ENCODE data around the gene TSC22D2.

The TSC22D2 gene

GRCh38 chr3:150394606-150395005 lies 13.5 kb upstream of the TSC22D2 start:
- Histone ChIP-seq H3K9me2 (replicated peaks; ENCODE audit: insufficient read depth, low read length) (no peaks in the 10 kb centered on the region), H3K79me2 (ENCODE audit: insufficient read depth, low read length) (no peaks in the 10 kb centered on the region), H3K4me3 (ENCODE audit: insufficient read depth, low read length, poor library complexity, severe bottlenecking) (no peak overlapping the region), H3K9ac (ENCODE audit: low read length) (no peak overlapping the region), H3K27me3 (ENCODE audit: low read length) (no peaks in the 10 kb centered on the region), H4K20me1 (ENCODE audit: low read depth, low read length) (no peaks in the 10 kb centered on the region), H3K4me2 (ENCODE audit: low read depth, low read length, poor library complexity, severe bottlenecking) (no peak overlapping the region), H3K36me3 (ENCODE audit: low read length) (no peaks in the 10 kb centered on the region), H3K9me3 (ENCODE audit: insufficient read depth, low read length) (no peaks in the 10 kb centered on the region), H3F3A (ENCODE audit: insufficient read depth) (no peaks in the 10 kb centered on the region), H3K27ac (ENCODE audit: low read depth, low read length) (no peak overlapping the region), H2AFZ (ENCODE audit: low read depth, low read length, severe bottlenecking) (no peak overlapping the region)
- TF ChIP-seq, protein P1, sequence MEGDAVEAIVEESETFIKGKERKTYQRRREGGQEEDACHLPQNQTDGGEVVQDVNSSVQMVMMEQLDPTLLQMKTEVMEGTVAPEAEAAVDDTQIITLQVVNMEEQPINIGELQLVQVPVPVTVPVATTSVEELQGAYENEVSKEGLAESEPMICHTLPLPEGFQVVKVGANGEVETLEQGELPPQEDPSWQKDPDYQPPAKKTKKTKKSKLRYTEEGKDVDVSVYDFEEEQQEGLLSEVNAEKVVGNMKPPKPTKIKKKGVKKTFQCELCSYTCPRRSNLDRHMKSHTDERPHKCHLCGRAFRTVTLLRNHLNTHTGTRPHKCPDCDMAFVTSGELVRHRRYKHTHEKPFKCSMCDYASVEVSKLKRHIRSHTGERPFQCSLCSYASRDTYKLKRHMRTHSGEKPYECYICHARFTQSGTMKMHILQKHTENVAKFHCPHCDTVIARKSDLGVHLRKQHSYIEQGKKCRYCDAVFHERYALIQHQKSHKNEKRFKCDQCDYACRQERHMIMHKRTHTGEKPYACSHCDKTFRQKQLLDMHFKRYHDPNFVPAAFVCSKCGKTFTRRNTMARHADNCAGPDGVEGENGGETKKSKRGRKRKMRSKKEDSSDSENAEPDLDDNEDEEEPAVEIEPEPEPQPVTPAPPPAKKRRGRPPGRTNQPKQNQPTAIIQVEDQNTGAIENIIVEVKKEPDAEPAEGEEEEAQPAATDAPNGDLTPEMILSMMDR (IDR thresholded peaks at IDR 0.05; ENCODE audit: insufficient read depth, low read length, poor library complexity, severe bottlenecking), result no peak
- no peak for TF ChIP-seq EZH2phosphoT487 (conservative IDR thresholded peaks at IDR 0.05; ENCODE audit: low read length)

DNA sequence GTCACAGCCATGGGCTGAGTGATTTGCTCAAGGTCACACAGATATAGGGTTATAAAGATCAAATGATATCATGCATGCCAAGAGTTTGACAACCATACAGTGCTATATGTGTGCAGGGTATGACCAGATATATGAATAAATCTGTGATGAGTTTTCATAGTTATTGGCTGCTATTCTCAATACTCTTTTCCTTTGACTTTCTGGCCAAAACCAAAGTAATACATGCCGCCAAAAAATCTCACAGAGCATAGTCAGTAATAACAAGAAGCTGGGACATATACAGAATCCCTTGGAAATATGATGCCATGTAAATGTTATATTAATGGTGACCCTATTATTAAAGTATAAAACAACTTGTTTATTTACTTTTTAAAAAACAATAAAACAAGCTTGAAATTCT lies 11.6 kb upstream of the TSC22D2 start:
- Histone ChIP-seq H3F3A (ENCODE audit: insufficient read depth) (no peaks in the 10 kb centered on the region), H2AFZ (ENCODE audit: low read depth, low read length, severe bottlenecking) (no peak overlapping the region), H3K9me3 (ENCODE audit: insufficient read depth, low read length) (no peaks in the 10 kb centered on the region), H4K20me1 (ENCODE audit: low read depth, low read length) (no peaks in the 10 kb centered on the region), H3K36me3 (ENCODE audit: low read length) (no peaks in the 10 kb centered on the region), H3K9me2 (replicated peaks; ENCODE audit: insufficient read depth, low read length) (no peaks in the 10 kb centered on the region), H3K9ac (ENCODE audit: low read length) (no peak overlapping the region), H3K27me3 (ENCODE audit: low read length) (no peaks in the 10 kb centered on the region), H3K4me3 (ENCODE audit: insufficient read depth, low read length, poor library complexity, severe bottlenecking) (no peak overlapping the region), H3K79me2 (ENCODE audit: insufficient read depth, low read length) (no peaks in the 10 kb centered on the region), H3K27ac (ENCODE audit: low read depth, low read length) (no peak overlapping the region), H3K4me2 (ENCODE audit: low read depth, low read length, poor library complexity, severe bottlenecking) (no peak overlapping the region)
- TF ChIP-seq EZH2phosphoT487 (conservative IDR thresholded peaks at IDR 0.05; ENCODE audit: low read length), result no peak
- TF ChIP-seq, protein P1 (IDR thresholded peaks at IDR 0.05; ENCODE audit: insufficient read depth, low read length, poor library complexity, severe bottlenecking), result no peak

DNA sequence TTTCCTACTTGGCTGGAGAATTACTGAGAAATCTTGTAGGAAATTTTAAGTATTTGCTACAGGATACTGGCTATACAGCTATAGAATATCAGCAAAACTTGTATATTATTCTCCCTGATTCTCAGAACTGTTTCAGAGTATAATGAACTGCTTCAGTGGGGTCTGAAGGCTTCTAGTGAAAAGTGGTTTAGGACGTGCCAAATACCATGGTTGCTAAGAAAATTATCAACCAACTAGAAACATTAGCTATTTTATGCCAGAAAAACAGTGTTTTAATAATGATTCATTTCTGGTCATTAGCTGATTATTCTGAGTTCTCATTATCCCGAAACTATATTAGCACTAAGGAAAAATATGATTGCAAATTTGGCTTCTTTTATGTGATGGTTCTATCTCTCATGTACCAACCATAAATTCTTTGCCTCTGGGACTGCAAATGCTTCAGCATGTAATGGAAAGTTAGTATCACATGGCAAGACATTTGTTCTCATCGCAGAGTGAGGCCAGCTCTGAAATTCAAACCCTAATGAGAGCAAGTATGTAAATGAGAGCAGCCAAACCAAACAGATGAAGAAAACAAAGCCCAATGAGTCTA lies 11.0 kb upstream of the TSC22D2 start:
- no peaks in the 10 kb centered on the region for H3K27me3 ChIP-seq (ENCODE audit: low read length)
- no peak overlapping the region for H3K4me2 ChIP-seq (ENCODE audit: low read depth, low read length, poor library complexity, severe bottlenecking)
- H3F3A ChIP-seq (ENCODE audit: insufficient read depth), result no peaks in the 10 kb centered on the region
- H2AFZ ChIP-seq (ENCODE audit: low read depth, low read length, severe bottlenecking), result no peak overlapping the region
- no peaks in the 10 kb centered on the region for H3K36me3 ChIP-seq (ENCODE audit: low read length)
- H3K9me3 ChIP-seq (ENCODE audit: insufficient read depth, low read length), result no peaks in the 10 kb centered on the region
- H3K27ac ChIP-seq (ENCODE audit: low read depth, low read length), result no peak overlapping the region
- H3K4me3 ChIP-seq (ENCODE audit: insufficient read depth, low read length, poor library complexity, severe bottlenecking), result no peak overlapping the region
- no peak for TF ChIP-seq EZH2phosphoT487 (conservative IDR thresholded peaks at IDR 0.05; ENCODE audit: low read length)
- TF ChIP-seq, protein P1 (IDR thresholded peaks at IDR 0.05; ENCODE audit: insufficient read depth, low read length, poor library complexity, severe bottlenecking), result no peak
- no peak overlapping the region for H3K9ac ChIP-seq (ENCODE audit: low read length)
- no peaks in the 10 kb centered on the region for H3K79me2 ChIP-seq (ENCODE audit: insufficient read depth, low read length)
- no peaks in the 10 kb centered on the region for H3K9me2 ChIP-seq (replicated peaks; ENCODE audit: insufficient read depth, low read length)
- H4K20me1 ChIP-seq (ENCODE audit: low read depth, low read length), result no peaks in the 10 kb centered on the region
